Germinal center (tissue), 1 donor: ENCODE results near the gene MRPL49.
"Not testable (repeated sequence)": the region's sequence is repeated elsewhere in the genome, so short reads cannot be mapped to it uniquely, and the experiment has no call there.

Experiments
- DNase-seq: peaks from one replicate; pipeline ENCODE4 v3.0.0; 2012; ENCODE audit warnings: mixed read lengths, low spot score

The MRPL49 gene

GRCh38 chr11:65117206-65118096, 4.7 kb upstream of the MRPL49 start, which contains the start of gene ZNHIT2:
ZNHIT2 (minus strand) TSS chr11:65117701; CDS start chr11:65117653, 48 bp downstream.
- peak; percentile 92 for DNase-seq

- no peak for DNase-seq
Observed at GRCh38 chr11:65118097-65118837, 3.9 kb upstream of the MRPL49 start.

DNA sequence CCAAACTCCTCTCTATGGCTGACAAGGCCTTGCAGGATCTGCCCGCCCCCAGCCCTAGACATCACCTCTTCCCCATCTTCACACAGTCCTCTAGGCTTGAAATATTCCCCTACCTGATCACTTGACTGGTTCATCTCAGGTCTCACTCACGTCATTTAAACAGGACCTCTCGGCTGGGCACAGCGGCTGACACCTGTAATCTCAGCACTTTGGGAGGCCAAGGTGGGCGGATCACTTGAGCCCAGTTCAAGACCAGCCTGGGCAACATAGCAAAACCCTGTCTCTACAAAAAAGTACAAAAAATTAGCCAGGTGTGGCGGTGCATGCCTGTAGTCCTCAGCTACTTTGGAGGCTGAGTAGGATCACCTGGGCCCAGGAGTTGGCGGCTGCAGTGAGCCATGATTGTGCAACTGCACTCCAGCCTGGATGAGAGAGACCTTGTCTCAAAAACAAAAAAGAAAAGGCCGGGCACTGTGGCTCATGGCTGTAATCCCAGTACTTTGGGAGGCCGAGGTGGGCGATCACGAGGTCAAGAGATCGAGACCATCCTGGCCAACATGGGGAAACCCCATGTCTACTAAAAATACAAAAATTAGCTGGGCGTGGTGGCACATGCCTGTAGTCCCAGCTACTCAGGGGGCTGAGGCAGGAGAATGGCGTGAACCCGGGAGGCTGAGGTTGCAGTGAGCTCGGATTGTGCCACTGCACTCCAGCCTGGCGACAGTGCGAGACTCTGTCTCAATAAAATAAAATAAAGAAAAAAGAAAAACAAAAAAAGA, 3.0 kb upstream of the MRPL49 start:
- not testable (repeated sequence) for DNase-seq

DNA sequence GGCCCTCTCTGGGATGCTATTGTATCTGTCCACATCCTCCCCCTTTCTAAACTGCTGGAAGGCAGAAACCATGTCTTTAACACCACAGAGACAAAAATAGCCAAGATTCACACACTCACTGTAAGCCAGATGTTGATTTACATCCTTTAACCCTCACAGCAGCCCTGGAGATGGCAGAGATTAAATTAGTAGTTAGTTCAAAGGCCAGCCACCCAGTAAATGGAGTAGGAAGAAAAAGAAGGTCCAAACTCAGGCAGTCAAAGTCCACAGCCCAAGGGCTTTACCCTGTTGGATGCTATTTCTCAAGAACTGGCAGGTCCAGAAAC, 2.5 kb upstream of the MRPL49 start:
- DNase-seq: no peak

- DNase-seq: no peak
Observed at GRCh38 chr11:65120831-65121230, 1.3 kb upstream of the MRPL49 start.

DNA sequence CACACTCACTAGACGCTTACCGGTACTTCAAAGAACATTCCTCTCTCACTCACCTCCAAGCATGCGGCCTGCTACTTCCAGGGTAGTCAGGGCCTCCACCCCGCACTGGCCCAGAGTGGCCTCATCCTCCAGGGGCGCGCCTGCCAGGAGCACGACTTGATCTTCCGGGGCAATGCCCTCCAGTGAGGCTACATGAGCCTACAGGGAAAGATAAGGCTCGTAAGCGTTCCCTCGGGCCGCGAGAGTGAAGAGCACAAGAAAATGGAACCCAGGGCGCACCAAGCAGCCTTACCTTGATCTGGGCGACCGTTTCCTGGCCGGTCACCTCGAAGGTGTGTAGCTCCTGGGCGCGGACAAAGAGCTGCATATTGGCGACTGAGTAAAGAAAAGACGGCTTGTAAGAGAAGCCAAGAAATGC, 665 bp upstream of the MRPL49 start:
- no peak for DNase-seq

- no peak for DNase-seq
Observed at GRCh38 chr11:65124480-65125196, 2.5 kb downstream of the MRPL49 start.

DNA sequence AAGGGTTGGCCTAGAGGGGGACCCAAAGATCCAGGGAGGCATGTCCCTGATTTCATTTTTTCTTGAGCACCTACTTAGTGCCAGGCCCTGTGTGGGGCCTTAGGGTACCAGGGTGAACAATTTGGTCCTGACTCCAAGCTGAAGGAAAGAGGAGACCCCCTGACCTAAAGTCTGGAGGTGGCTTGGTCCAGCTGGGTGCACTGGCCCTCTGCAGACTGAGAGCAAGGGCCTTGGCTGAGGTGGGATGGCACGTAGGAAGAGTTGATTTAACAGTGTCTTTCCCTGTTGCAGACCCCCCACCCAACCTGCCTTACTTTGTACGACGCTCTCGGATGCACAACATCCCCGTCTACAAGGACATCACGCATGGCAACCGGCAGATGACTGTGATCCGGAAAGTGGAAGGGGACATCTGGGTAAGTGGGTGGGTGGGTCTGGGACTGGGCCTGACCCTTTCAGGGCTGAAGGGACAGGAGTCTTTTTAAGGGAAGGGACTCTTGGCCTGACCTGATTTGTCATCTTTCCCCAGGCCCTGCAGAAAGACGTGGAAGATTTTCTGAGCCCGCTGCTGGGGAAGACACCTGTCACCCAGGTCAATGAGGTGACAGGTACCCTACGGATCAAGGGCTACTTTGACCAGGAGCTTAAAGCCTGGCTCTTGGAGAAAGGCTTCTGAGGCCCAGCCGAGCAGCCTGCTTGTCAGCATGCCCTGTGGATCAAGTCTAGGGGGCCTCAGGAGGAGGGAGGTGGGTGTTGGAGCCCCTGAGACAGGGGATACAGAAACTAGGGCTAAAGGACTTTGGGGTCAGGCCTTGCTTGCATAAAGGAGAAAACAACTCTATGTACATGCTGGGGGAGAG, 3.3 kb downstream of the MRPL49 start:
- no peak for DNase-seq

DNA sequence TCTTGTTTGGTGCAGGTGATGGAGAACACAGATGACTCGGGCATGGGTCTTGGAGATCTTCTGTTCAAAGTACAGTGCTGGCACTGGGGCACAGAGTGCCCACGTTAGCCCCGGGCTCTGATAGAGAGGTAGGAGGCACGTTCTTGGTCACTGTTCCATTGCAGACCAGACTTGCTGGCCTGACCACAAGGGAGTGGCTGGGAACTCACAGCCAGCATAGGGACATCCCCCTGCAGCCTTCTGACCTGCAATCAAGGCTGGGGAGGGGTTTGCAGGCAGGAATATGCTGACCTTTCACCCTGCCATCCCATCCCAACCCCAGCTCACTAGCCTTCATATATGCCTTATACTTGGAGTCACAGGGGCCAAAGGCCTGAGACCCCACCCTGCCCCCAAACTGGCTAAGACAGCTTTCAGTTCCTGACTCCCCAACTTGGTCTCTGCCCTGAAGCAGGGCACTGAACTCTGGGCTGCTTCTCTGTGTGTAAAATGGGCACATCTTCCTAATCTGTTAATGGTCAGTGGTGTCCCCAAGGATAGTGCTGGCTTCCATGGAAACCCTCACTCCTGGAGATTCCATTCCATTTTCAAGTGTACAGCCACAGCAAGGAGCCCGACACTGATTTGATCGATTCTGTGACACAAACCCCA, 4.6 kb downstream of the MRPL49 start:
- DNase-seq: no peak

DNA sequence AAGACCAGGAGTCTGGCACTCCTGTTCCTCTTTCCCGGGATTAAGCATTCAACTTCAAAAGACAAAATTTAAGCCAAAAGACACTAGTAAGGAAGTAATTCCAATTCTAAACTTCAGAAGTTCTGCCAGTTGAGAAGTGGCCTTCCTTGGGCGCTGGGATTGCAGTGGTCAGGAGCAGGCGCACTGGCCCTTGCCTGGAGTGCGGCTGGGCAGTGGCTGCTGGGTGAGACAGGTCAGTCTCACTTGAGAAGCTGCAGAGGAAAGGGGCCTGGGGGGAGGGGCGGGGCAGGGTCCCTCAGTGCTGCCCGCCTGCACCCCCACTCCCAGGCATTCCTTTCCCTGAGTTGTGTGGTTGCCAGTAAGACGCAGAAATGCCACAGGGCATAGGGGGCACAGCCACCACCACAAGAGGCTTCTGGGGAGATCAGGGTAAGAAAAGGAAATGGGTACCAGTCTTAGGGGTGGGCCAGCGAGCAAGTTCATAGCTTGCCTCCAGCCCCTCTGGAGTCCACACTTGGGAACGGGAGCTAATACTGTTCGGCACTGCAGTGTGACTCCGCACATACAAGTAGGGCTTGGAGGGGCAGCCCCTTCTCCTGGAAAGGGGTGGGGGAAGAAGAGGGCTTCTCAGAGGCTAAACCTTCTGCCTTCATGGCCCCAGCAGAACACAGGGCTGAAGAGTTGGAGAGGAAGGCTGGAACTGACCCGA, 5.5 kb downstream of the MRPL49 start:
- no peak for DNase-seq

GRCh38 chr11:65128182-65129145, 6.3 kb downstream of the MRPL49 start:
- no peak for DNase-seq

DNA sequence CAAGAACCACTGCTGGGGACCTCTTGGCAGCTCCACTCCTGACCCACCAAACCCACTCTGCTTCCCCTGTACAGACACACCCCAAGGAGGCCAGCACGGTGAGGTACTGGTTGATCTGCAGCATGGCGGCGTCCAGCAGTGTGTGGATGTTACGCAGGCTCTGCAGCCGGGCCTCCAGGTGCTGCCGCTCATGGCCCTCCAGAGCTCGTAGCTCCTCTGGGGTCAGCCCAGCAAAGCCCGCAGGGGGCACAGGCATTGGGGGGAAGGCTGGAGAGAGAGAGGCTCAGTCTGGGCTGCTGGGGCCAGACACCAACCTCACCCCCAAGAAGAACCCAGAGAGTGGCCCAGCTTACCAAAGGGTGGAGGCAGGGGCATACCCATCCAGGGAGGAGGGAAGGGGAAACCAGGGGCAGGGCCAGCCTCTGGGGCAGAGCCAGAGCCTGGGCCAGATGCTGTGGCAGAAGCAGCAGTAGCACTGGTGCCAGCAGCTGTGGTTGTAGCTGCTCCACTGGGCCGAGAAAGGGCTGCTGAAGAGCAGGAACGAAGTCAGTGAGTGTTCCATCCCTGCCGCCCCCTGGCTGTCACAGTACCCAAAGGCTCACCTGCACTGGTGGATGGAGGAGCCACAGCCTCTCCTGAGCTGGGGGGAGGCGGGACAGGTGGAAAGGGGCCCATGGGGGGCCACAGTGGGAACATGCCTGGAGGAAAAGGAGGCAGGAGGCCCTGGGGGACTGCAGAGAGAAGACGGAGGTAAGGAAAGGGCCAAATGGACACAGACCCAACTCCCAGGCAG, 7.7 kb downstream of the MRPL49 start:
- no peak for DNase-seq

DNA sequence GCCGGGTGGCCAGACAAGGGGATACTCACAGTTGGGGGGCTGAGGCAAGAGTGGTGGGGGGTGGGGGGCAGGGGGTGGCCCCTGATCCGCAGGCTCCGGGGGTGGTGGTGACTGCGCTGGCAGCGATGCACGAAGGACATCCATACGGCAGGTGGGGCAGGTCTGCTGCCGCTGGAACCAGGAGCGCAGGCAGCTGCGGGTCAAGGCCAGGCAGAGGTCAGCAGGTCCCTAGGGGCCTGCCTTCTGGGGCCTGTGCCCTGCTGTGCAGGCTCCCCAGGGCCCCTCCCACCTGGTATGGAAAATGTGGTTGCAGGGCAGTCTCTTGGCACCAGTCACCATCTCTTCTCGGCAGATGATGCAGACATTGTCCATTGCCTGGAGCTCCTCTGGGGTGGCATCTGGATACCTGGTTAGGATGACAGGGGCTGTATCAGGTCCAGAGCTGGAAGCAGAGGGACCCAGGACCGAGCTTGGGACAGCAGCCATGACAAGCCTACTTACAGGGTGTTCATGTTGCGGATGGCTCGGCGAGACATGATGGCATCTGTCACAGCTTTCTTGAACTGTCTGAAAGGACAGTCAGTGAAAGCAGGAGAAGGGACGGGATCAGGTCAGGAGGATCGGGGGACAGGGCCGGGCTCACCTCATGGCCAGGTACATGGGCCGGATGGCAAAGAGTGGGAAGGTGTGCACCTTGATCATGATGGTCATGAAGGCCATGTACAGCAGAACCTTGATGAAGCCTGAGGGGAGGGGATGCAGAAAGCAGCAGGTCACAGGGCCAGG, 8.7 kb downstream of the MRPL49 start:
- no peak for DNase-seq

GRCh38 chr11:65131417-65131776, 9.3 kb downstream of the MRPL49 start:
- DNase-seq: no peak

DNA sequence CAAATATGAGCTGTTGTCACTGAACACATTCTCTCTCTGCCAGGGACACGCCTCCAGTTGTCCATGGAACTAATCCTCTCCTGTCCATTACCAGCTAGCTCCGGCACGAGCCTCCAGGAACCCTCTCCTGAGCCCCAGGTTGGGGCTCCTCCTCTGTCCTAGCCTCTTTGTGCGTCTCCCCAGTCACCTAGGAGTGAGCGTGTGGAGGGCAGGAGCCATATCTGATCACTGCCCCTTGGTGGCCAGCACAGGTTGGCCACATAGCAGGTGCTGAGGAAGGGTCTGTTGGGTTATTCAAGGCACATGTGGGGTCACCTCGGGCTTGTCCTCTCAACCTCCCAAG, 9.7 kb downstream of the MRPL49 start:
- DNase-seq: no peak

DNA sequence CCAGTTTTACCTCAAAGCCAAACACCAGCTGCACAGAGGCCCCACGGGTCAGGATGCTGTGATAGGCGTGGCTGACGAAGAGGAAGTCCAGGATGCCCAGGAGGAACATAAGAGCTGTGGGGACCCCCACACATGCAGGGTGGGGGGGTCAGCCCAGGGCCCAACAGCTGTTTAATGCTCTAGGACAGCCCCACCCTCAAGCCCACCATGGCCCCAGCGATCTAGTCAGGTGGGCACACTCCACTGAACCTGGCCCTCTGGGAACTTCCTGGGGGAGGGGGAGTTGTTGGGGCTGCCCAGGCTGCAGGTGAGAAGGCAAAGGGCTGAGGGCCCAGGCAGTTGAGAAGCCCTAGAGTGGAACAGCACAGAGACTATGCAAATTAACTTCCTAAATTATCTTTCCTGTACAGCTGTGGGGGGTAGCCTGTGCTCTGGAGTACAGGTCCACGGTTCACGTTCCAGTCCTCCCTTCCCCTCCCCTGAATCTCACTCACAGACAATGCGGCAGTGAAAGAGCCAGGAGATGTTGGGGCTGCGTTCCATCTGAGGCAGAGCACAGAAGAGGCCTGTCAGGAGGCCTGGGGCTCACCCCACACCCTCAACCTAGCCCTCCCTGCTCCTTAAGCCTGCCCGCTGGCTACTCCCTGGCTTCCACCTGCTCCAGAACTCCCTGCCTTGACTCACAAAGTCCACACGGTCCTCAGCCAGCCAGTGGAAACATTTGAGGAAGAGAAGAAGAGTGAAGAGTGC, 10.3 kb downstream of the MRPL49 start:
- peak; percentile 84 for DNase-seq
